ENCODE measurements around the gene RPIA.
"Not testable (repeated sequence)": the region's sequence is repeated elsewhere in the genome, so short reads cannot be mapped to it uniquely, and the experiment has no call there.

DNA sequence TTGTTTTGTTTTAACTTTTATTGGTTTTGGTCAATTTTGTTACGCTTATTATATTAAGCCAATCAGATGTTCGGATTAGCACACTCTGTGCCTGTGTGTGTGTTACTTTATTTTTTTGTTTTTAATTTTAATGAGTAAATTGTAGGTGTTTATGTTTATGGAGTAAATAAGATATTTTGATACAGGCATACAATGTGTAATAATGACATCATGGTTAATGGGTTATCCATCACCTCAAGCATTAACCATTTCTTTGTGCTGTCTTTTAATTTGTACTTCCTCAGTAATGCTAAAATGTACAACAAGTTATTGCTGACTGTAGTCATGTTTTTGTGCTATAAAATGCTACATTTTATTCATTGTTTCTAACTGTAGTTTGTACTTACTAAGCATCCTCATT is 97.7 kb downstream of the RPIA start:
- TF ChIP-seq, protein P1, sequence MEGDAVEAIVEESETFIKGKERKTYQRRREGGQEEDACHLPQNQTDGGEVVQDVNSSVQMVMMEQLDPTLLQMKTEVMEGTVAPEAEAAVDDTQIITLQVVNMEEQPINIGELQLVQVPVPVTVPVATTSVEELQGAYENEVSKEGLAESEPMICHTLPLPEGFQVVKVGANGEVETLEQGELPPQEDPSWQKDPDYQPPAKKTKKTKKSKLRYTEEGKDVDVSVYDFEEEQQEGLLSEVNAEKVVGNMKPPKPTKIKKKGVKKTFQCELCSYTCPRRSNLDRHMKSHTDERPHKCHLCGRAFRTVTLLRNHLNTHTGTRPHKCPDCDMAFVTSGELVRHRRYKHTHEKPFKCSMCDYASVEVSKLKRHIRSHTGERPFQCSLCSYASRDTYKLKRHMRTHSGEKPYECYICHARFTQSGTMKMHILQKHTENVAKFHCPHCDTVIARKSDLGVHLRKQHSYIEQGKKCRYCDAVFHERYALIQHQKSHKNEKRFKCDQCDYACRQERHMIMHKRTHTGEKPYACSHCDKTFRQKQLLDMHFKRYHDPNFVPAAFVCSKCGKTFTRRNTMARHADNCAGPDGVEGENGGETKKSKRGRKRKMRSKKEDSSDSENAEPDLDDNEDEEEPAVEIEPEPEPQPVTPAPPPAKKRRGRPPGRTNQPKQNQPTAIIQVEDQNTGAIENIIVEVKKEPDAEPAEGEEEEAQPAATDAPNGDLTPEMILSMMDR (IDR thresholded peaks at IDR 0.05) = not testable (repeated sequence)
- not testable (repeated sequence) for TF ChIP-seq POLR2A (IDR thresholded peaks at IDR 0.05)
